Aorta (tissue), 5 donors: ENCODE measurements around the gene INTS15. TPM values are rescaled to one million over a fixed set of nuclear protein-coding genes. Genes with fewer than 3 reads are reported as not detected.

Experiments used
- ATAC-seq: fragments of 200-7000 bp; cut with Tn5 transposase; one replicate; pipeline ENCODE4 v1.9.1; 2022; ENCODE audit warnings: moderate library complexity; ENCODE audit not compliant: low FRiP score
- DNase-seq, 2 donors: peaks; one replicate each; pipeline ENCODE4 v3.0.0-alpha.2; 2020
- H3K27ac ChIP-seq, 2 donors: one replicate each; pipeline ENCODE4 v1.5.1; 2013; ENCODE audit warnings: low read length in 2 of 2, mild to moderate bottlenecking in 2 of 2, moderate library complexity in 2 of 2, control low read depth in 1 of 2, inconsistent platforms in 1 of 2, low read depth in 1 of 2
- H3K27me3 ChIP-seq, 2 donors: one replicate each; pipeline ENCODE4 v1.6.1; 2013; ENCODE audit warnings: control low read depth in 1 of 2, low read length in 1 of 2, mild to moderate bottlenecking in 1 of 2, moderate library complexity in 1 of 2; ENCODE audit not compliant: insufficient read depth in 2 of 2, control insufficient read depth in 1 of 2
- H3K36me3 ChIP-seq, 2 donors: one replicate each; pipeline ENCODE4 v1.6.1; 2013; ENCODE audit warnings: control low read depth in 1 of 2, low read length in 1 of 2, mild to moderate bottlenecking in 1 of 2; ENCODE audit not compliant: insufficient read depth in 2 of 2, control insufficient read depth in 1 of 2
- H3K4me1 ChIP-seq, 2 donors: one replicate each; pipeline ENCODE4 v1.6.1; 2013; ENCODE audit warnings: low read length in 2 of 2, control low read depth in 1 of 2, mild to moderate bottlenecking in 1 of 2, moderate library complexity in 1 of 2; ENCODE audit not compliant: insufficient read depth in 2 of 2, control insufficient read depth in 1 of 2
- H3K4me3 ChIP-seq, 2 donors: one replicate each; pipeline ENCODE4 v1.5.1; 2013; ENCODE audit warnings: low read length in 2 of 2, control low read depth in 1 of 2, mild to moderate bottlenecking in 1 of 2
- H3K9me3 ChIP-seq: one replicate; pipeline ENCODE4 v1.6.1; 2013; ENCODE audit warnings: mild to moderate bottlenecking, low read length; ENCODE audit not compliant: control insufficient read depth
- WGBS, 2 donors: extraction: QIAGEN DNeasy Blood & Tissue Kit; methylation state at CpG; one replicate each; pipeline ENCODE4 v1.1.7; 2013; 5-methylcytosine and 5-hydroxymethylcytosine counted together
- intact Hi-C, 2 donors: fragments of 100-400 bp; cut with DNase I; formaldehyde crosslinking; loops; one replicate each; pipeline versions ENCODE4 v1.14.2 to v1.15.0; 2022
- polyA plus RNA-seq, 2 donors: library from polyadenylated mRNA; stranded (reverse); fragments of 200-250 nt; gene quantifications; one replicate each; pipeline ENCODE4 v1.2.3, GENCODE V29; 2013
- total RNA-seq, 2 donors: library from RNA; stranded (reverse); fragmentation: NEBNext Ultra II Directional; extraction: Animal tissue kit (Norgen Biotek cat#: 25700); gene quantifications; one replicate each; pipeline ENCODE4 v1.2.1, GENCODE V29; 2021
- donor health status: healthy with polysubstance abuse.
- donor health status: Bipolar disorder and iron deficiency.
- donor health status: DM: no; HTN: no; CAD: no.
- donor health status: DM: no; HTN: no; CAD: no.
- donor health status: DM: yes; HTN: yes; CAD: no.

Gene INTS15
- total and polyA plus RNA-seq, 4 donors = 12.8 to 28.8 (median 24.5) TPM

- Histone ChIP-seq H3K4me3 (no peak overlapping the region), H3K36me3 (peaks cover 0 to 2% of the 10 kb centered on the region in 2 donors), H3K4me1 (no peaks in the 10 kb centered on the region), H3K27ac (no peak overlapping the region), H3K27me3 (no peaks in the 10 kb centered on the region), H3K9me3 (no peaks in the 10 kb centered on the region)
- ATAC-seq (no peak), DNase-seq (no peak)
- 81 to 85% methylated on average over 21 to 22 of the region's 22 CpGs for WGBS, 2 donors
- intact Hi-C loops = no loop called here
These were observed 53.2 kb downstream of the INTS15 start for GRCh38 chr7:6642861-6643640.

- H3K9me3 ChIP-seq = no peaks in the 10 kb centered on the region
- ATAC-seq = no peak
- no peak overlapping the region for H3K4me3 ChIP-seq
- H3K36me3 ChIP-seq = peaks cover 0 to 2% of the 10 kb centered on the region in 2 donors
- H3K27me3 ChIP-seq = no peaks in the 10 kb centered on the region
- intact Hi-C loops = no loop called here
- no peak for DNase-seq
- H3K27ac ChIP-seq = no peak overlapping the region
- WGBS, 2 donors = 92 to 93% methylated on average over 21 of the region's 21 CpGs
- no peaks in the 10 kb centered on the region for H3K4me1 ChIP-seq
These were observed 54.2 kb downstream of the INTS15 start for GRCh38 chr7:6643915-6644625.

GRCh38 chr7:6644728-6645127 is 54.9 kb downstream of the INTS15 start:
- Histone ChIP-seq H3K9me3 (no peaks in the 10 kb centered on the region), H3K4me1 (no peaks in the 10 kb centered on the region), H3K4me3 (no peak overlapping the region), H3K36me3 (peaks cover 0 to 2% of the 10 kb centered on the region in 2 donors), H3K27me3 (no peaks in the 10 kb centered on the region), H3K27ac (no peak overlapping the region)
- WGBS, 2 donors = 87 to 95% methylated on average over 10 of the region's 10 CpGs
- ATAC-seq (no peak), DNase-seq (peak in 1 of 2 donors; percentile 72)
- intact Hi-C loops = no loop called here

- Histone ChIP-seq H3K27me3 (no peaks in the 10 kb centered on the region), H3K4me3 (no peak overlapping the region), H3K4me1 (no peaks in the 10 kb centered on the region), H3K27ac (no peak overlapping the region), H3K9me3 (no peaks in the 10 kb centered on the region), H3K36me3 (peaks cover 0 to 2% of the 10 kb centered on the region in 2 donors)
- no peak for DNase-seq
- intact Hi-C loops = no loop called here
- WGBS, 2 donors = 76 to 84% methylated on average over 8 of the region's 8 CpGs
- no peak for ATAC-seq
These were observed 56.6 kb downstream of the INTS15 start for GRCh38 chr7:6646465-6646864.

GRCh38 chr7:6647080-6647479 is 57.3 kb downstream of the INTS15 start:
- WGBS, 2 donors = 79 to 81% methylated on average over 8 of the region's 8 CpGs
- no peaks in the 10 kb centered on the region for H3K27me3 ChIP-seq
- DNase-seq = no peak
- no peak overlapping the region for H3K4me3 ChIP-seq
- no peaks in the 10 kb centered on the region for H3K9me3 ChIP-seq
- no peak for ATAC-seq
- no peak overlapping the region for H3K27ac ChIP-seq
- no peaks in the 10 kb centered on the region for H3K4me1 ChIP-seq
- intact Hi-C loops = no loop called here
- H3K36me3 ChIP-seq = peaks cover 0 to 2% of the 10 kb centered on the region in 2 donors

GRCh38 chr7:6647541-6647940 is 57.7 kb downstream of the INTS15 start:
- no peaks in the 10 kb centered on the region for H3K4me1 ChIP-seq
- H3K9me3 ChIP-seq = peaks cover under 1% of the 10 kb centered on the region
- 89% methylated on average over 14 of the region's 14 CpGs for WGBS, 2 donors
- ATAC-seq = no peak
- intact Hi-C loops = no loop called here
- no peak overlapping the region for H3K4me3 ChIP-seq
- no peak overlapping the region for H3K27ac ChIP-seq
- H3K36me3 ChIP-seq = peaks cover 0 to 3% of the 10 kb centered on the region in 2 donors
- H3K27me3 ChIP-seq = no peaks in the 10 kb centered on the region
- no peak for DNase-seq

- Histone ChIP-seq H3K9me3 (peaks cover 1% of the 10 kb centered on the region), H3K27ac (no peak overlapping the region), H3K27me3 (no peaks in the 10 kb centered on the region), H3K4me3 (no peak overlapping the region), H3K4me1 (no peaks in the 10 kb centered on the region), H3K36me3 (peaks cover 0 to 7% of the 10 kb centered on the region in 2 donors)
- intact Hi-C loops = no loop called here
- DNase-seq (peak in 1 of 2 donors; percentile 42), ATAC-seq (no peak)
- WGBS, 2 donors = 91 to 93% methylated on average over 17 of the region's 17 CpGs
These were observed 58.4 kb downstream of the INTS15 start for GRCh38 chr7:6648066-6648814.

- 92% methylated on average over 5 of the region's 5 CpGs for WGBS, 2 donors
- H3K4me1 ChIP-seq = no peaks in the 10 kb centered on the region
- peaks cover 1% of the 10 kb centered on the region for H3K9me3 ChIP-seq
- H3K27ac ChIP-seq = no peak overlapping the region
- ATAC-seq (no peak), DNase-seq (peak; percentile 16 to 59)
- H3K4me3 ChIP-seq = no peak overlapping the region
- H3K36me3 ChIP-seq = peaks cover 0 to 7% of the 10 kb centered on the region in 2 donors
- intact Hi-C loops = no loop called here
- H3K27me3 ChIP-seq = no peaks in the 10 kb centered on the region
These were observed 58.9 kb downstream of the INTS15 start for GRCh38 chr7:6648815-6649104.
